ENCODE data around the gene SAP30L. TPM values are rescaled to one million over a fixed set of nuclear protein-coding genes. Genes with fewer than 3 reads are reported as not detected.

SAP30L gene
- total and polyA plus RNA-seq, 3 donors from 2014 or later, result 53.7 to 70.9 (median 56.9) TPM

DNA sequence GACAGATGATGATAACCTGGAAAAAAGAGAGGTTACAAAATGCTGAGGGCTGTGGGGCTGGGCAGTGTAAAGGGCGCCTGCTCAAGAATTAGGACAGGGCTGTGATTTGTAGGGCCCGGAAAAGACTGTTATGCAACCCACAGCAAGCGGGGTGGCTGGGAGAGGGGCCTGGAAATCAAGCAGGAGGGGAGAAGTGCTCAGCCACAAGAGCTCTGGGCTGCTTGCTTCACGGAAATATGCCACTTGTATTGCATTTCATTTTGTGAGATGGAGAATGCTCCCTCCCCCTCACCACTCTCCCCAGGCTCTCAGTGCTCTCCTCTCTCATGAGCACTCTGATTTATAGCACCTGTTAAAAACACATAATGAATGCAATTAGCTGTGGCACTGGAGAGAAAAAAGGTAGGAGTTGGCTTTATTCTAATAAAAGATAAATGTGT, 40.6 kb downstream of the SAP30L start:
- Histone ChIP-seq H3K27ac (no peak overlapping the region), H3K4me3 (no peak overlapping the region), H3K4me1 (no peaks in the 10 kb centered on the region), H3K27me3 (no peaks in the 10 kb centered on the region), H3K36me3 (ENCODE audit: low read depth, missing control alignments) (no peaks in the 10 kb centered on the region), H3K9me3 (no peaks in the 10 kb centered on the region)
- 39 to 40% methylated on average over 4 of the region's 4 CpGs for WGBS, 2 donors
- no peak for DNase-seq
- intact Hi-C loops (cut with DNase I; ENCODE audit: low total_unique reads), result no loop called here
- TF ChIP-seq POLR2A (IDR thresholded peaks at IDR 0.05), result no peak
- TF ChIP-seq, protein P1, sequence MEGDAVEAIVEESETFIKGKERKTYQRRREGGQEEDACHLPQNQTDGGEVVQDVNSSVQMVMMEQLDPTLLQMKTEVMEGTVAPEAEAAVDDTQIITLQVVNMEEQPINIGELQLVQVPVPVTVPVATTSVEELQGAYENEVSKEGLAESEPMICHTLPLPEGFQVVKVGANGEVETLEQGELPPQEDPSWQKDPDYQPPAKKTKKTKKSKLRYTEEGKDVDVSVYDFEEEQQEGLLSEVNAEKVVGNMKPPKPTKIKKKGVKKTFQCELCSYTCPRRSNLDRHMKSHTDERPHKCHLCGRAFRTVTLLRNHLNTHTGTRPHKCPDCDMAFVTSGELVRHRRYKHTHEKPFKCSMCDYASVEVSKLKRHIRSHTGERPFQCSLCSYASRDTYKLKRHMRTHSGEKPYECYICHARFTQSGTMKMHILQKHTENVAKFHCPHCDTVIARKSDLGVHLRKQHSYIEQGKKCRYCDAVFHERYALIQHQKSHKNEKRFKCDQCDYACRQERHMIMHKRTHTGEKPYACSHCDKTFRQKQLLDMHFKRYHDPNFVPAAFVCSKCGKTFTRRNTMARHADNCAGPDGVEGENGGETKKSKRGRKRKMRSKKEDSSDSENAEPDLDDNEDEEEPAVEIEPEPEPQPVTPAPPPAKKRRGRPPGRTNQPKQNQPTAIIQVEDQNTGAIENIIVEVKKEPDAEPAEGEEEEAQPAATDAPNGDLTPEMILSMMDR (IDR thresholded peaks at IDR 0.05), result no peak

DNA sequence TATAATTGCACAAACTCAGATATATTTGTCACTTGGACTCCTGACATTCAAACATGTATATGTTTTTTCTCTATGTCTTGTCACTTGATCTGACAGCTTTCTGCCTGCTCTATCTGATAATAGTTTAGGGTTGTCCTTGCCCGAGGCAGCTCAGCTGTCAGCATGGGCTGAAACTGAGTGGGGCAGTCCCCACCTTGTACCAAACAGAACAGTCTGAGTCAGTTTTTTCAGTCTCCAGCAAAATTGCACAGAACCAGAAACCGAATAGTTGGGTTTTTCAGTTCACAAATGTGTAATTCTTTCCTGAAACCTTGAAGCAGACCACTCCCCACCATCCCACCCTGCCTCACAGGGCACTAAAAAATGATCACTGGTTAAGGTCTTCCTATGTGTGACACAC, 41.7 kb downstream of the SAP30L start:
- no peak overlapping the region for H3K4me3 ChIP-seq

DNA sequence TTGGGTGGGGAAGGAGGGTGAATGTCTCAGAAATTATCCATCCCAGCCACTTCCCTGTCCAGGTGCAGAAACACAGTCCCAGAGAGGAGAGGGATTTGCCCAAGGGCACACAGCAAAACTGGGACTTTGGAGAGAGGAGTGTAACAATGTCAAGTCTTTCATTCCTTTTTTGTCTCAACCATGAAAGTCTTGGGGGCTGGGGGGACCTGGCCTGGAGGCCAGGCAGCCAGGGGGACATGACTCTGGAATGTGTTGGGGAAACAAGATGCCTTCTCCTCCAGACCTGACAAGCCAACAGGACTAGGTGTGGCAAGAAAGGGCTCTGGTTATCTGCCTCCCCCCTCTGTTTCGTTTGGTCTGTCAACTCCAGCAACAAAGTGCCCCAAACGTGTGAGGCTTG, 46.1 kb downstream of the SAP30L start:
- no peak overlapping the region for H3K27ac ChIP-seq
- no peak for TF ChIP-seq POLR2A (IDR thresholded peaks at IDR 0.05)
- TF ChIP-seq, protein P1 (IDR thresholded peaks at IDR 0.05), result no peak
- no peaks in the 10 kb centered on the region for H3K9me3 ChIP-seq
- intact Hi-C loops (cut with DNase I; ENCODE audit: low total_unique reads), result no loop called here
- 66 to 83% methylated on average over 2 of the region's 2 CpGs for WGBS, 2 donors
- H3K27me3 ChIP-seq, result no peaks in the 10 kb centered on the region
- DNase-seq, result no peak
- no peak overlapping the region for H3K4me3 ChIP-seq
- H3K36me3 ChIP-seq (ENCODE audit: low read depth, missing control alignments), result no peaks in the 10 kb centered on the region
- H3K4me1 ChIP-seq, result no peaks in the 10 kb centered on the region

More for the DNA sequence above, 41.7 kb downstream of the SAP30L start:
- intact Hi-C loops (cut with DNase I; ENCODE audit: low total_unique reads), result no loop called here
- 41 to 48% methylated on average over 2 of the region's 2 CpGs for WGBS, 2 donors
- no peak for DNase-seq
- no peak for TF ChIP-seq POLR2A (IDR thresholded peaks at IDR 0.05)
- TF ChIP-seq, protein P1 (IDR thresholded peaks at IDR 0.05), result no peak
- Histone ChIP-seq H3K9me3 (no peaks in the 10 kb centered on the region), H3K27ac (no peak overlapping the region), H3K36me3 (ENCODE audit: low read depth, missing control alignments) (no peaks in the 10 kb centered on the region), H3K27me3 (no peaks in the 10 kb centered on the region), H3K4me1 (no peaks in the 10 kb centered on the region)

DNA sequence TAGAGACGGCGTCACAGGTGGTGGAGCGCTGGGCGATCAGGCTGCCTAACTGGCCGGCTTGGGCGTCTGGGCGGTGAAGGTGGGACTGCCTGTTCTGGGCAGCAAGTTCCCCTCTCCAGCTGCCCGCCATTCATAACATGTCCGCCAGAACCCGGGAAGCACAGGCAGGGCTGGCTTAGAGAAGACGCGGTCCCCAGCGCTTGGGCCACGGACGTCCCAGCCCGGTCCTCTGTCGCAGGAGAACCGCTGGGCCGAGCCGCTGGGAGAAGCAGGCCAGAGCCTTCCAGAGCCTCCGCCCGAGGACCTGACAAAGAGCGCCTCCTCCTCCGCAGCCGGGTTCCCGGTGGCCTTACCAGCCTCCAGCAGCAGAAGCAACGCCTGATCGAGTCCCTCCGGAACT, 47.5 kb downstream of the SAP30L start:
- no peaks in the 10 kb centered on the region for H3K27me3 ChIP-seq
- WGBS, 2 donors, result 39 to 53% methylated on average over 9 to 29 of the region's 29 CpGs
- H3K4me1 ChIP-seq, result no peaks in the 10 kb centered on the region
- intact Hi-C loops (cut with DNase I; ENCODE audit: low total_unique reads), result no loop called here
- no peaks in the 10 kb centered on the region for H3K36me3 ChIP-seq (ENCODE audit: low read depth, missing control alignments)
- H3K4me3 ChIP-seq, result peak overlapping the region in 1 of 2 donors; percentile 35
- TF ChIP-seq, protein P1 (IDR thresholded peaks at IDR 0.05), result no peak
- no peak for TF ChIP-seq POLR2A (IDR thresholded peaks at IDR 0.05)
- no peak for DNase-seq
- H3K9me3 ChIP-seq, result no peaks in the 10 kb centered on the region
- no peak overlapping the region for H3K27ac ChIP-seq

DNA sequence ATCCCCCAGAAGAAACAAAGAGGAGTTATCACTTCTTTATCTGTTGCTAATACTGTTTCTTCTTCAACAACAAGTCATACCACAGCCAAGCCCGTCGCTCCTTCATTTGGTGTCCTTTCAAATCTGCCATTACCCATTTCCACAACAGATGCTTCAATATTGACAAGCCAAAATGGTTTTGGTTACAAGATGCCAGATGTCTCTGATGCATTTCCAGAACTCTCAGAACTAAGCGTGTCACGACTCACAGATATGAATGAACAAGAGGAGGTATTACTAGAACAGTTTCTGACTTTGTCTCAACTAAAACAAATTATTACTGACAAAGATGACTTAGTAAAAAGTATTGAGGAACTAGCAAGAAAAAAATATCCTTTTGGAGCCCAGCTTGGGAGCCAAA, 48.2 kb downstream of the SAP30L start:
- 75 to 80% methylated on average over 4 of the region's 4 CpGs for WGBS, 2 donors
- H3K27ac ChIP-seq, result no peak overlapping the region
- H3K27me3 ChIP-seq, result no peaks in the 10 kb centered on the region

More for the DNA sequence above, 48.2 kb downstream of the SAP30L start:
- Histone ChIP-seq H3K9me3 (no peaks in the 10 kb centered on the region), H3K36me3 (ENCODE audit: low read depth, missing control alignments) (no peaks in the 10 kb centered on the region), H3K4me1 (no peaks in the 10 kb centered on the region), H3K4me3 (no peak overlapping the region)
- TF ChIP-seq POLR2A (IDR thresholded peaks at IDR 0.05), result no peak
- TF ChIP-seq, protein P1 (IDR thresholded peaks at IDR 0.05), result no peak
- DNase-seq, result no peak
- intact Hi-C loops (cut with DNase I; ENCODE audit: low total_unique reads), result no loop called here
